ENCODE results near the gene PWWP2B. TPM values are rescaled to one million over a fixed set of nuclear protein-coding genes. Genes with fewer than 3 reads are reported as not detected.

Gene PWWP2B
- total and polyA plus RNA-seq, 2 of the 13 experiments (the other 11 are each of a cell fraction or from before 2014, with no cell fraction given), result 2.3 to 4.7 TPM

DNA sequence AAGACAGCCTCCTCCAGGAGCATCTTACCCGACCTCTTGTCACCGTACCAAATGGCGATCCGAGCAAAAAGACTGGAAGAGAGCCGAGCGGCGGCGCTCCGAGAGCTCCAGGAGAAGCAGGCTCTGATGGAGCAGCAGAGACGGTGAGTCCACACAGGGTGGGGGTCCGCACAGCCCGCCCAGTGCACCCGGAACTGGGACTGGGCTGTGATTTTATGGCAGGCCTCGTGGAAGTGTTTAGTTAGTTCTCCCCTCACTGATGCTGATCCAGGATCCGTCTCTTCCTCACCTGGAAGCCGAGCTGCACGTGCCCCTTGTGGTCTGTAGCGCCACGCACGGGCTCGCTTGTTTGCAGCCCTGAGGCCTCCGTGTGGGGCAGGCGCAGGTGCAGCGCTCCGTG is 45.4 kb upstream of the PWWP2B start:
- Histone ChIP-seq H3K4me3 (replicated peaks in 1 of 3; ENCODE audit: insufficient read depth in 1 of 3, low read depth in 2 of 3, low read length in 3 of 3) (no peak overlapping the region), H3K36me3 (replicated peaks in 1 of 2; ENCODE audit: control insufficient read depth in 1 of 2, insufficient read depth in 2 of 2, low read length in 2 of 2) (no peaks in the 10 kb centered on the region), H4K20me1 (ENCODE audit: insufficient read depth, low read length) (no peaks in the 10 kb centered on the region), H3K4me1 (ENCODE audit: insufficient read depth, low read length) (no peaks in the 10 kb centered on the region), H3K4me2 (ENCODE audit: low read depth, low read length) (no peak overlapping the region), H3K27ac (ENCODE audit: extremely low read length, insufficient read depth, low read length) (no peak overlapping the region), H3K9me3 (ENCODE audit: low read length) (no peaks in the 10 kb centered on the region), H3K9ac (ENCODE audit: insufficient read depth, low read depth, low read length) (no peak overlapping the region), H3K27me3 (ENCODE audit: control insufficient read depth in 1 of 2, insufficient read depth in 2 of 2, low read length in 2 of 2) (no peaks in the 10 kb centered on the region), H3K79me2 (ENCODE audit: insufficient read depth, low read length) (no peaks in the 10 kb centered on the region), H2AFZ (ENCODE audit: low read length) (no peak overlapping the region)
- POLR2A ChIA-PET, result no interaction called here
- CTCF ChIA-PET (ENCODE audit: low intra/inter-chr PET ratio, low total read pairs), result interaction anchor here (3.1 kb wide), 1 partner anchor 129 kb away, joined by 50 read pairs; no protein-coding TSS in a partner anchor
- intact Hi-C loops (cut with micrococcal nuclease; ENCODE audit: unreplicated experiment), result no loop called here
- ATAC-seq (no peak), DNase-seq (ENCODE audit: low spot score) (no peak), FAIRE-seq (no peak)
- 91% methylated on average over 13 of the region's 25 CpGs for WGBS (ENCODE audit: low lambda C conversion rate)
- in situ Hi-C loops (cut with HindIII; ENCODE audit: extremely low pct_ligation_motif_present, low pct_unique_long_range_greater_than_20kb), result no loop called here
- BruUV-seq (replicated peaks), result no TSS peak
- TF ChIP-seq, protein P1, sequence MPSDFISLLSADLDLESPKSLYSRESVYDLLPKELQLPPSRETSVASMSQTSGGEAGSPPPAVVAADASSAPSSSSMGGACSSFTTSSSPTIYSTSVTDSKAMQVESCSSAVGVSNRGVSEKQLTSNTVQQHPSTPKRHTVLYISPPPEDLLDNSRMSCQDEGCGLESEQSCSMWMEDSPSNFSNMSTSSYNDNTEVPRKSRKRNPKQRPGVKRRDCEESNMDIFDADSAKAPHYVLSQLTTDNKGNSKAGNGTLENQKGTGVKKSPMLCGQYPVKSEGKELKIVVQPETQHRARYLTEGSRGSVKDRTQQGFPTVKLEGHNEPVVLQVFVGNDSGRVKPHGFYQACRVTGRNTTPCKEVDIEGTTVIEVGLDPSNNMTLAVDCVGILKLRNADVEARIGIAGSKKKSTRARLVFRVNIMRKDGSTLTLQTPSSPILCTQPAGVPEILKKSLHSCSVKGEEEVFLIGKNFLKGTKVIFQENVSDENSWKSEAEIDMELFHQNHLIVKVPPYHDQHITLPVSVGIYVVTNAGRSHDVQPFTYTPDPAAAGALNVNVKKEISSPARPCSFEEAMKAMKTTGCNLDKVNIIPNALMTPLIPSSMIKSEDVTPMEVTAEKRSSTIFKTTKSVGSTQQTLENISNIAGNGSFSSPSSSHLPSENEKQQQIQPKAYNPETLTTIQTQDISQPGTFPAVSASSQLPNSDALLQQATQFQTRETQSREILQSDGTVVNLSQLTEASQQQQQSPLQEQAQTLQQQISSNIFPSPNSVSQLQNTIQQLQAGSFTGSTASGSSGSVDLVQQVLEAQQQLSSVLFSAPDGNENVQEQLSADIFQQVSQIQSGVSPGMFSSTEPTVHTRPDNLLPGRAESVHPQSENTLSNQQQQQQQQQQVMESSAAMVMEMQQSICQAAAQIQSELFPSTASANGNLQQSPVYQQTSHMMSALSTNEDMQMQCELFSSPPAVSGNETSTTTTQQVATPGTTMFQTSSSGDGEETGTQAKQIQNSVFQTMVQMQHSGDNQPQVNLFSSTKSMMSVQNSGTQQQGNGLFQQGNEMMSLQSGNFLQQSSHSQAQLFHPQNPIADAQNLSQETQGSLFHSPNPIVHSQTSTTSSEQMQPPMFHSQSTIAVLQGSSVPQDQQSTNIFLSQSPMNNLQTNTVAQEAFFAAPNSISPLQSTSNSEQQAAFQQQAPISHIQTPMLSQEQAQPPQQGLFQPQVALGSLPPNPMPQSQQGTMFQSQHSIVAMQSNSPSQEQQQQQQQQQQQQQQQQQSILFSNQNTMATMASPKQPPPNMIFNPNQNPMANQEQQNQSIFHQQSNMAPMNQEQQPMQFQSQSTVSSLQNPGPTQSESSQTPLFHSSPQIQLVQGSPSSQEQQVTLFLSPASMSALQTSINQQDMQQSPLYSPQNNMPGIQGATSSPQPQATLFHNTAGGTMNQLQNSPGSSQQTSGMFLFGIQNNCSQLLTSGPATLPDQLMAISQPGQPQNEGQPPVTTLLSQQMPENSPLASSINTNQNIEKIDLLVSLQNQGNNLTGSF (CRISPR knock-in tag; IDR thresholded peaks at IDR 0.05), result no peak
- TF ChIP-seq ZNF790 (CRISPR knock-in tag; IDR thresholded peaks at IDR 0.05; ENCODE audit: borderline replicate concordance), result no peak
- TF ChIP-seq ZNF891 (CRISPR knock-in tag; IDR thresholded peaks at IDR 0.05), result no peak
- TF ChIP-seq TAF15 (IDR thresholded peaks at IDR 0.05; ENCODE audit: low read depth, low read length, poor library complexity, severe bottlenecking), result no peak
- TF ChIP-seq SRSF1 (optimal IDR thresholded peaks at IDR 0.05; ENCODE audit: low read depth, low read length), result no peak
- no peak for TF ChIP-seq ZNF460 (CRISPR knock-in tag; IDR thresholded peaks at IDR 0.05; ENCODE audit: borderline replicate concordance)
- no peak for TF ChIP-seq PCBP1 (IDR thresholded peaks at IDR 0.05; ENCODE audit: borderline replicate concordance, low read depth, low read length)
- TF ChIP-seq, protein P2, sequence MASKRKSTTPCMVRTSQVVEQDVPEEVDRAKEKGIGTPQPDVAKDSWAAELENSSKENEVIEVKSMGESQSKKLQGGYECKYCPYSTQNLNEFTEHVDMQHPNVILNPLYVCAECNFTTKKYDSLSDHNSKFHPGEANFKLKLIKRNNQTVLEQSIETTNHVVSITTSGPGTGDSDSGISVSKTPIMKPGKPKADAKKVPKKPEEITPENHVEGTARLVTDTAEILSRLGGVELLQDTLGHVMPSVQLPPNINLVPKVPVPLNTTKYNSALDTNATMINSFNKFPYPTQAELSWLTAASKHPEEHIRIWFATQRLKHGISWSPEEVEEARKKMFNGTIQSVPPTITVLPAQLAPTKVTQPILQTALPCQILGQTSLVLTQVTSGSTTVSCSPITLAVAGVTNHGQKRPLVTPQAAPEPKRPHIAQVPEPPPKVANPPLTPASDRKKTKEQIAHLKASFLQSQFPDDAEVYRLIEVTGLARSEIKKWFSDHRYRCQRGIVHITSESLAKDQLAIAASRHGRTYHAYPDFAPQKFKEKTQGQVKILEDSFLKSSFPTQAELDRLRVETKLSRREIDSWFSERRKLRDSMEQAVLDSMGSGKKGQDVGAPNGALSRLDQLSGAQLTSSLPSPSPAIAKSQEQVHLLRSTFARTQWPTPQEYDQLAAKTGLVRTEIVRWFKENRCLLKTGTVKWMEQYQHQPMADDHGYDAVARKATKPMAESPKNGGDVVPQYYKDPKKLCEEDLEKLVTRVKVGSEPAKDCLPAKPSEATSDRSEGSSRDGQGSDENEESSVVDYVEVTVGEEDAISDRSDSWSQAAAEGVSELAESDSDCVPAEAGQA (IDR thresholded peaks at IDR 0.05; ENCODE audit: low read depth), result no peak
- TF ChIP-seq, protein P2 (CRISPR knock-in tag; IDR thresholded peaks at IDR 0.05; ENCODE audit: borderline replicate concordance), result no peak
